ENCODE measurements around the gene NR6A1. TPM values are rescaled to one million over a fixed set of nuclear protein-coding genes. Genes with fewer than 3 reads are reported as not detected.

NR6A1 gene
- total and polyA plus RNA-seq, 2 of the 13 experiments (the other 11 are each of a cell fraction or from before 2014, with no cell fraction given): 28.1 to 31.5 TPM

DNA sequence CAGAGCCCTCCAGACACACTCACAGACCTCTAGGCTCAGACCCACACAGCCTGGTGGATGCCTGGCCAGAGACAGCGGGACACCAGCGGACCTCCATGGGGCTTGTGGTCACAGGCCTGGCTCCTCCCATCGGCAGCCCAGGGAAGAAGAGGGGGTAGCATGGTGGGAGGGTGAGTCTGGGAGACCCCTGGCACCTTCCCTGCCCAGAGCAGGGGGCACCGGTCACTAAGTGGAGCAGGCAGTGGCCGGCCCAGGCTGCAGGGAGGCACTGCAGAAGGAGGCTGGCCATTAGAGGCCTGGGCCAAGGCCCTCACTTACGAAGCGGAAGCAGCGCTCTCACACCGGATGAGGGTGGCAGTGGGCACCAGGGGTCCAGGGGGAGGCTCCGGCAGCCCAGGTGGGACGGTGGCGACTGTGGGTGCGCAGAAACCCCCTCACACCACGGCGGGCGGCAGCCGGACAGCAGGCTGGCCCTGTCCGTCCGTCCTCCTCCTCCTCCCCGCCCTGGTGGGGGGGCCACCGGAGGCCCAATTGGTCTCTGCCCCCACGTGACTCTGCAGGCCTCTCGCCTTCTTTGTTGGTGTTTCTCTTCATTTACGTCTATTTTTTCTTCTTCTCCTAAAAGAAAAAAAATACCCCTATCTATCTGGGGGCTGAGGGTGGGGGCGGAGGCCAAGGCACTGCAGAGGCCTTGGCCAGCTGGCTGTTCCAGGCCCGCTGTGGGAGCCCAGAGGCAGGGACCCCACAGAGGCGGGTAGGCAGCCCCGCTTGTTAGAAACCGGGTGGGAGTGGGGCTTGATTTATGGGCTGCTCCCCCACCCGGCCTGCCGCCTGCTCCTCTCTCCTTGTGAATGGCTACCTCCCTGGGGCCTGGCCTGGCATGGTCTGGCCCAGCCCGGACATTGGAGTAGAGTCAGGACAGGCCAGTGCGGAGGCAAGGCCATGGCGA, 263.9 kb downstream of the NR6A1 start, which contains the start of gene NR5A1 (continued):
- TF ChIP-seq, protein P1, sequence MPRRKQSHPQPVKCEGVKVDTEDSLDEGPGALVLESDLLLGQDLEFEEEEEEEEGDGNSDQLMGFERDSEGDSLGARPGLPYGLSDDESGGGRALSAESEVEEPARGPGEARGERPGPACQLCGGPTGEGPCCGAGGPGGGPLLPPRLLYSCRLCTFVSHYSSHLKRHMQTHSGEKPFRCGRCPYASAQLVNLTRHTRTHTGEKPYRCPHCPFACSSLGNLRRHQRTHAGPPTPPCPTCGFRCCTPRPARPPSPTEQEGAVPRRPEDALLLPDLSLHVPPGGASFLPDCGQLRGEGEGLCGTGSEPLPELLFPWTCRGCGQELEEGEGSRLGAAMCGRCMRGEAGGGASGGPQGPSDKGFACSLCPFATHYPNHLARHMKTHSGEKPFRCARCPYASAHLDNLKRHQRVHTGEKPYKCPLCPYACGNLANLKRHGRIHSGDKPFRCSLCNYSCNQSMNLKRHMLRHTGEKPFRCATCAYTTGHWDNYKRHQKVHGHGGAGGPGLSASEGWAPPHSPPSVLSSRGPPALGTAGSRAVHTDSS (CRISPR knock-in tag; conservative IDR thresholded peaks at IDR 0.05): no peak
- 0 out of 2 replicates have a peak, but pooled peaks have one; percentile 19 for TF ChIP-seq ZNF766 (CRISPR knock-in tag; IDR thresholded peaks at IDR 0.05; ENCODE audit: borderline replicate concordance)
- peak; percentile 87 for TF ChIP-seq KAT7 (CRISPR knock-in tag; IDR thresholded peaks at IDR 0.05; ENCODE audit: borderline replicate concordance)
- no peak for TF ChIP-seq SRSF1 (optimal IDR thresholded peaks at IDR 0.05; ENCODE audit: low read depth, low read length)
- peak; percentile 38 for TF ChIP-seq CBFB (CRISPR knock-in tag; IDR thresholded peaks at IDR 0.05)
- peak; percentile 89 for TF ChIP-seq ZNF83 (CRISPR knock-in tag; IDR thresholded peaks at IDR 0.05; ENCODE audit: borderline replicate concordance)
- peak; percentile 10; the same call in 1 of the 2 replicates for TF ChIP-seq SMAD3 (CRISPR knock-in tag; IDR thresholded peaks at IDR 0.05)
- TF ChIP-seq, protein P2, sequence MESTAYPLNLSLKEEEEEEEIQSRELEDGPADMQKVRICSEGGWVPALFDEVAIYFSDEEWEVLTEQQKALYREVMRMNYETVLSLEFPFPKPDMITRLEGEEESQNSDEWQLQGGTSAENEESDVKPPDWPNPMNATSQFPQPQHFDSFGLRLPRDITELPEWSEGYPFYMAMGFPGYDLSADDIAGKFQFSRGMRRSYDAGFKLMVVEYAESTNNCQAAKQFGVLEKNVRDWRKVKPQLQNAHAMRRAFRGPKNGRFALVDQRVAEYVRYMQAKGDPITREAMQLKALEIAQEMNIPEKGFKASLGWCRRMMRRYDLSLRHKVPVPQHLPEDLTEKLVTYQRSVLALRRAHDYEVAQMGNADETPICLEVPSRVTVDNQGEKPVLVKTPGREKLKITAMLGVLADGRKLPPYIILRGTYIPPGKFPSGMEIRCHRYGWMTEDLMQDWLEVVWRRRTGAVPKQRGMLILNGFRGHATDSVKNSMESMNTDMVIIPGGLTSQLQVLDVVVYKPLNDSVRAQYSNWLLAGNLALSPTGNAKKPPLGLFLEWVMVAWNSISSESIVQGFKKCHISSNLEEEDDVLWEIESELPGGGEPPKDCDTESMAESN (CRISPR knock-in tag; conservative IDR thresholded peaks at IDR 0.05): peak; percentile 74; the same call in 1 of the 2 replicates
- TF ChIP-seq ZNF782 (CRISPR knock-in tag; IDR thresholded peaks at IDR 0.05; ENCODE audit: borderline replicate concordance): peak; percentile 32; the same call in 1 of the 2 replicates
- TF ChIP-seq ZNF160 (CRISPR knock-in tag; IDR thresholded peaks at IDR 0.05): no peak; the same call in 1 of the 2 replicates
- TF ChIP-seq ZNF446 (CRISPR knock-in tag; IDR thresholded peaks at IDR 0.05): peak; percentile 73; the same call in 1 of the 2 replicates
- TF ChIP-seq, protein P3, sequence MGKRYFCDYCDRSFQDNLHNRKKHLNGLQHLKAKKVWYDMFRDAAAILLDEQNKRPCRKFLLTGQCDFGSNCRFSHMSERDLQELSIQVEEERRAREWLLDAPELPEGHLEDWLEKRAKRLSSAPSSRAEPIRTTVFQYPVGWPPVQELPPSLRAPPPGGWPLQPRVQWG (CRISPR knock-in tag; IDR thresholded peaks at IDR 0.05; ENCODE audit: borderline replicate concordance, low read depth): no peak
- peak; percentile 16; the same call in 1 of the 2 replicates for TF ChIP-seq HOXA3 (CRISPR knock-in tag; IDR thresholded peaks at IDR 0.05)
- TF ChIP-seq MAZ (IDR thresholded peaks at IDR 0.05; ENCODE audit: borderline replicate concordance, low read depth, low read length): no peak
- TF ChIP-seq MAZ (CRISPR knock-in tag; IDR thresholded peaks at IDR 0.05; ENCODE audit: low read depth): 0 out of 2 replicates have a peak, but pooled peaks have one; percentile 53
- peak; percentile 84 for TF ChIP-seq HNRNPL (IDR thresholded peaks at IDR 0.05; ENCODE audit: low read depth, low read length)
- TF ChIP-seq ZNF17 (CRISPR knock-in tag; IDR thresholded peaks at IDR 0.05): no peak
- peak; percentile 68; the same call in 1 of the 2 replicates for TF ChIP-seq ZNF614 (CRISPR knock-in tag; IDR thresholded peaks at IDR 0.05; ENCODE audit: borderline replicate concordance)
- TF ChIP-seq POLR2AphosphoS5 (IDR thresholded peaks at IDR 0.05; ENCODE audit: low read depth, low read length): peak; percentile 68
- TF ChIP-seq, protein P4, sequence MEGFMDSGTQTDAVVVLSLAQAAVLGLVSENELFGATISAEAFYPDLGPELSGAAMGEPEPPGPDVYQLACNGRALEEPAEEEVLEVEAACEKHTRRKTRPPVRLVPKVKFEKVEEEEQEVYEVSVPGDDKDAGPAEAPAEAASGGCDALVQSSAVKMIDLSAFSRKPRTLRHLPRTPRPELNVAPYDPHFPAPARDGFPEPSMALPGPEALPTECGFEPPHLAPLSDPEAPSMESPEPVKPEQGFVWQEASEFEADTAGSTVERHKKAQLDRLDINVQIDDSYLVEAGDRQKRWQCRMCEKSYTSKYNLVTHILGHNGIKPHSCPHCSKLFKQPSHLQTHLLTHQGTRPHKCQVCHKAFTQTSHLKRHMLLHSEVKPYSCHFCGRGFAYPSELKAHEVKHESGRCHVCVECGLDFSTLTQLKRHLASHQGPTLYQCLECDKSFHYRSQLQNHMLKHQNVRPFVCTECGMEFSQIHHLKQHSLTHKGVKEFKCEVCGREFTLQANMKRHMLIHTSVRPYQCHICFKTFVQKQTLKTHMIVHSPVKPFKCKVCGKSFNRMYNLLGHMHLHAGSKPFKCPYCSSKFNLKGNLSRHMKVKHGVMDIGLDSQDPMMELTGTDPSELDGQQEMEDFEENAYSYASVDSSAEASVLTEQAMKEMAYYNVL (CRISPR knock-in tag; IDR thresholded peaks at IDR 0.05; ENCODE audit: borderline replicate concordance): no peak
- TF ChIP-seq KDM5B (CRISPR knock-in tag; IDR thresholded peaks at IDR 0.05; ENCODE audit: borderline replicate concordance): peak; percentile 36
- no peak for TF ChIP-seq ZNF101 (CRISPR knock-in tag; IDR thresholded peaks at IDR 0.05; ENCODE audit: borderline replicate concordance, low read depth)
- TF ChIP-seq ZNF724P (CRISPR knock-in tag; IDR thresholded peaks at IDR 0.05; ENCODE audit: borderline replicate concordance): peak; percentile 45; the same call in 1 of the 2 replicates
